Right kidney (tissue), 1 donor: ENCODE data around the gene RASSF3.
"Not testable (repeated sequence)": the region's sequence is repeated elsewhere in the genome, so short reads cannot be mapped to it uniquely, and the experiment has no call there.

ENCODE experiments used
- DNase-seq: peaks from one replicate; pipeline ENCODE4 v3.0.0-alpha.2; 2016

The RASSF3 gene

DNA sequence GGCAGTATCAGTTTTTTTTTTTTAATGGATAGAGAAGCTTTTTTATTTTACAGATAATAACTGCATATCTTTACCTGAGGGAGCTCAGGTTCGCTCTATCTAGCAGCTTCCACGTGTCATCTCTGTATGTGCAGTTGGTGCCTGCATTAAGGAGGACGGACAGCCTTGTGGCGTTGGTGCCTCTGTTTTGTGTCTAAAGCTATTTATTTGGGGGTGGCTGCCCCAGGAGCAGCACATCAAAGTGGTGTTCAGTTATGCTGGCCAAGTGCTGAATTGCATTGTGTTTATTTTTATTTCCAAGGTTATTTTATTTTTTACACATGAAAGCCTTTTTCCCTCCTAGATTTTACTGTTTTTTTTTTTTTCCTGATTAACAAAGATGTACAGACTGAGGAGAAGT, 59.7 kb downstream of the RASSF3 start:
- DNase-seq: no peak

DNA sequence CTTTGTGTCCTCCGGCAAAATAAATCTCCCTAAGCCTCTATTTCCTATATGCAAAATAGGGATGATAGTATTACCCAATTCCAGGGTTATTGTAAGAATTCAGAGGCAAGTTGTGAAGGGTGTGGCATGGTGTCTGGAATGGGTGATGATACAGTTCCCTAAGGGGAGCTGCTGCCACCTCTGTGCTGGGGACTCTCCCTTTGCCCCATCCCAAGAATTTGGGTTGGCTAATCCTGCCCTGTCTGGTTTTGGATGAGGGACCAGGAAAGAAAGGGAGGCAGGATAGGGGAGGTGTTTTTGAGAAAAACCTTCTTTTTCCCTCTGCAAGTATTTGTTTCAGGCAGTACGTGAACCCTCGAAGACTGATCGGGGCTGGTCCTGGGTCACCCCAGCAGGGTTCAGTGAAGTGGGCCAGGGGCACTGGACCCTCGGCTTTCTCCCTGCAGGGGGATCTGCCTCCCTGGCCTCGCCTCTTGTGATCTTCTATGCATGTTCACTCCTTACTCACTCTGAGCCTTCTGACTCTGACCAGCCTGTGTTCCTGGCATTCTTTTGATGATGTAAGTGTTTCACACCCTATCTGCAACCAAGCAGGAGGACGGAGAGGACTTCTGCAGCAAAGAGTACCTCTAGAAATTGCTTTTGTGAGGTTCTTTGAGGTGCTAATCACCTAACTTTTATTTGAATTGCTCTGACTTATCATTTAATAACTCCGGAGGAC, 60.8 kb downstream of the RASSF3 start:
- DNase-seq: no peak

DNA sequence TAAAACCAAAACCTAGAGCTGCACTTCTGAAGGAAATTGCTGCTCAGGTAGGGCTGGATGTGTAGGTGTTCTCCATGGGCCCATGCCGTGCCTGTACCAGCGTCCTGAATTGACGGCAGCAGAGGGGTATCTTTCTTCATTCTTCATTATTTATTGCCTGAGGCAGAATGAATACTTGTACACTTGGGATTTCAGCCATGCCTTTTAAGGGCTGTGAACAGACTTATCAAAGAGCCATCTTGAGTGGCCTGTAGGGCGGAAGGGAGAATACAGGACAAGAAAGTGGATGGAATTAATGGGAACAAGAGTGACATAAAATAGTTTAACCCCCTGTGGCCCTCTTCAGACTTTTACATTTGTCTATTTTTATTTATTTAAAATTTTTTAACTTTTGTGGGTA, 61.4 kb downstream of the RASSF3 start:
- DNase-seq: no peak

DNA sequence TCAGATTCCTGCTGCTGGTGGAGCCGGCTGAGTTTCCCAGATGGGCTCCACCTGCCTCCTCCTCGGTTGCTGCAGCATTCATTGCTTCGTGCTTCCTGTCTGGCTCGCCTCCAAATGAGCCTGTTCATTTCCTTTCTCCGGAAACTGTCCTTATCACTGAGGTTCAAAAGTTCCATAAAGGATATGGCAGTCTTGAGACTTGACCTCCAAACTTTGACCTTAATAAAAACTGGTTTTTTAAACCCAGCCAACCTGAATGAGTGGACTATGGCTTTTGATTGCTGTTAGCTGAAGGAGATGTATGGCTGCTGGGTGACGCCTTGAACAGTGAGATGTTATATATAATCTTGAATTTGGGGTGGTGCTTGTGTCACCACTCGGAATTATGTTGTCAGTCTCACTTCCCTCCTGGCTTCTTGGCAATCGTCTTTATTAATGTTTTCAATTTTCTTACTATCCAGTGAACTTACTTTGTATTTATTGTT, 62.7 kb downstream of the RASSF3 start:
- no peak for DNase-seq

DNA sequence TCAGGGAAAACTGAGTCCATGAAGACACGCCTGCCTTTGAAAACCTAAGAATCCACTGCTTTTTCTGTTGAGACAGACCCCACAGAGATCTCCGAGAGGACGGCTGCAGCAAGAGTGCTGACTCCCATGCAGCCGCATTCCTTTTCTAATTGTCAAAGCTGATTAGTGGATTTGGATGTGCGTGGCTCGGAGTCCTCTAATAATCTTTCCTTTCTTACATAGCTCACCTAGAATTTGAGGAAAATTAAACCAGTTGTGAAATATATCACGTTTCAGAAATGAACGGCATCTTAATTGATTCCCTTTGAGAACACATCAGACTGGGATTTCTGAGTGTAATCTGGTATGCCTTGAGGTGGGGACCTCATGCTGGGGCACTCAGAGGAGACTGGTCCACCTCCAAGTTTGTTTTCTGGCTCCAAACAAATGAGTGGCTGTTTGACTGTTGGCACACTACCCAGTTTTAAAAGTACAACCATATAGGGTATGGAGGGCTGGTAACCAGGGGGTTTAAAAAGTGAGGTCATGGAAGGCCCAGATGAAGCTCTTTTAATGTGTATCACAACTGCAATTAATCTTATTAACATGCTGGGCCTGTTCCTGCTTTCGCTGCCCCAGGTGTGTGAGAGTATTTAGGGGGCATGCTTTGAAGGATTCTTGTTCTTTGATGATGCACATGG, 63.3 kb downstream of the RASSF3 start:
- no peak for DNase-seq

DNA sequence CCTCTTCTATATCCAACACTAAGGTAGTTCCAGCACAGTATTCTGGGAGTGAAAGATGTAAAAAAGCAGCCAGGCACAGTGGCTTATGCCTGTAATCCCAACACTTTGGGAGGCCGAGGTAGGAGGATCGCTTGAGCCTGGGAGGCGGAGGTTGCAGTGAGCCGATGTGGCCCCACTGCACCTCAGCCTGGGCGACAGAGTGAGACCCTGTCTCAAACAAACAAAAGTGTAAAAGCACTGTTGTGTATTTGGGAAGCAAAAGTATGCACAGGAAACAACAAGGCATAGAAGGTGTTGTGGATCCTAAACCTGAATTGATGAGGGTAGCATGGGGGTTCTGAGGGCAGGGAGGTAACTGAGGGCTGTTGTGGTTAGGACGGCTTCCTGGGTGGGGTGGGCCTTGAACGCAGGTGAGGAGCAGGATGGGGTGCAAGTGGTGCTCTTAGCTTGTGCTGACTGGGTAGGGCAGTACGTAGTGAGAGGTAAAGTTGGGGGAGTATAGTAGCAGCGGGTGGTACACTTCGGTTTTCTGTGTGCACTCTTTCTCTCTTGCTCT, 64.2 kb downstream of the RASSF3 start:
- DNase-seq: no peak

DNA sequence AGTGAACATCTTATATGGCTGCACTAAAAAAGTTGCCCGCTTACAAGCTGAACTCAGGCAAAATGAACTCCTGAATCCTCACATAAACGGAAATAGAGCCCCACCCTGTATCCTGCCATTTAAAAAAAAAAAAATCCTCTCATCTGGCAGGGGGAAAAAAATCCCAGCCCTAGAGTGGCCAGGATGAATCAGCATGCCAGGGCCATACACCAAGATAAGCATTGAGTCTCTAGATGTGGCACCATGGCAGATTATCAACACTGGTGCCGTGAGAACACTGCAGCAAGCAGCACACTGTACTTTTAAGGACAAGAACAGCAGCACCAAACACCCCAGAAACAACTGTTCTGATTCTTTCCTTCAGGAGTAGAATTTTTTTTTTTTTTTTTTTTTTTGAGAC, 65.5 kb downstream of the RASSF3 start:
- DNase-seq: no peak

DNA sequence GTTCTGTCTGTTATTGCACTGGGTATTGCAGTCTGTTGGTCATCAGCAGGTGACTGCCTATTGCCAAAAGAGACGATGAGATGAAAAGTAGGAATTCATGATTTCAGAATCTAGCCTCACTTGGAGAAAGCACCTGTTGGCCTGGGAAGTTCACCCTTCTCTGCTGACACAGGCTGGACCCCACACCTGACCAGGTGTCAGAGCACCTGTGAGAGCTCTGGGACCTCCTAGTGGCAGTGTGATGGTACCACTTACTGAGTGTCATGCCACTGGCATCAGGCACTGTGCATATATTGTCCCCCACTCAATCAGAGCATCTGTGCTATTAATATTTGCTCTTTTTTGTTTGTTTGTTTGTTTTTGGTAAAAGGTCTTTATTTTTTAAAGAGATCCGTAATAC, 68.0 kb downstream of the RASSF3 start:
- DNase-seq: no peak

DNA sequence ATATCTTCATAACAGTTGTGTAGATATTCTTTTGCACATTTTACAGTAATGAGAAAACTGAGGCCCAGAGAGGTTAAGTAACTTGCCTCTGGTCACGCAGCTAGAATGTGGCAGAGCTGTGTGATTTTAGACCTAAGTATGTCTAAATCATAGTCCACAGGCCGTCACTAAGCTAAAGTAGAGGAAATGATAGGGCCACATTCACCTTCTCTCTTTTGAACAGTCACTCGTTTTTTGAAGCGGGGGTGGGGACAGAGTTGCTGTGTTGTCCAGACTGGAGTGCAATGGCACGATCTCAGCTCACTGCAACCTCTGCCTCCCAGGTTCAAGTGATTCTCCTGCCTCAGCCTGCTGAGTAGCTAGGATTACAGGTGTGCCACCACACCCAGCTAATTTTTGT, 68.5 kb downstream of the RASSF3 start:
- DNase-seq: no peak

DNA sequence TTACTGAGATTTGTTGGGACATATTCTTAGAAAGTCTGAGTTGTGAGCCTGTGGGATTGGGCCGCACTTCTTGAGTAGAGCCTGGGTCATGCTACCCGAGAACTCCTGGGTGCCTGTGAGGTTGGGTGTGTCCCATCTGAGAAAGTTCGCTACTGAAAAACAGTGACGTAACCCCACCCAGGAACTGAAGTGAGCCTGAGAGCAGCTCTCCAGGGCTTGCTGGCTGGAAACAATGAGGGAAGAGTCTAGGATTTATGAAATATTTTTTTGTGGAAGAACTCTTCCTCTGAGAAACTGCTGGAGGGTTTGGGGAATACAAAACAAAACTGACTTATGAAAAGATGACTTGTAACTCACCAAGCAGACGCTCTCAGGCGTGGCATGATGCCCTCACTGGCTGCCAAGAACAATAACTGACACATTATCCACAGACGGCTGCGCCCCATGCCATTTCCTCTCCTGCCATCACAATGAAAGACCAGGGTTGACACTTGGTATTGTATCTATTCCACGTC, 69.2 kb downstream of the RASSF3 start:
- no peak for DNase-seq

DNA sequence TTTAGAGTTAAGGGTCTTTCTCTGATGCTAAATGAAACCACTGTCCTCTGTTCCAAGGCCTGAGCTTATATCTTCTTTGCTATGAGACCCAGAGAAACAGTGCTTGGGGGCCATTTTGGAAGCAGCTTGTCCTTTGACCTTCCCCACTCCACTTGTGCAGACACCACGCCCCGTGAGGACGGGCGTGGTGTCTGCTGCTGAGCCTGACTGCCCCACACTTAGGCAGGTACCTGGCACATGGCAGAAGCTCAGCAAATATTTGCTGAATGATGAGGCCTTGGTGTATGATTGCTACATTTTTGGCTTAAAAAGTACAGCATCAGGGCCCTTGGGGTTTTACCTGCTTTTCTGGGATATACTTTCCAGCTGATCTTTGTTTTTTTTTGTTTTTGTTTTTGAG, 69.9 kb downstream of the RASSF3 start:
- DNase-seq: no peak

DNA sequence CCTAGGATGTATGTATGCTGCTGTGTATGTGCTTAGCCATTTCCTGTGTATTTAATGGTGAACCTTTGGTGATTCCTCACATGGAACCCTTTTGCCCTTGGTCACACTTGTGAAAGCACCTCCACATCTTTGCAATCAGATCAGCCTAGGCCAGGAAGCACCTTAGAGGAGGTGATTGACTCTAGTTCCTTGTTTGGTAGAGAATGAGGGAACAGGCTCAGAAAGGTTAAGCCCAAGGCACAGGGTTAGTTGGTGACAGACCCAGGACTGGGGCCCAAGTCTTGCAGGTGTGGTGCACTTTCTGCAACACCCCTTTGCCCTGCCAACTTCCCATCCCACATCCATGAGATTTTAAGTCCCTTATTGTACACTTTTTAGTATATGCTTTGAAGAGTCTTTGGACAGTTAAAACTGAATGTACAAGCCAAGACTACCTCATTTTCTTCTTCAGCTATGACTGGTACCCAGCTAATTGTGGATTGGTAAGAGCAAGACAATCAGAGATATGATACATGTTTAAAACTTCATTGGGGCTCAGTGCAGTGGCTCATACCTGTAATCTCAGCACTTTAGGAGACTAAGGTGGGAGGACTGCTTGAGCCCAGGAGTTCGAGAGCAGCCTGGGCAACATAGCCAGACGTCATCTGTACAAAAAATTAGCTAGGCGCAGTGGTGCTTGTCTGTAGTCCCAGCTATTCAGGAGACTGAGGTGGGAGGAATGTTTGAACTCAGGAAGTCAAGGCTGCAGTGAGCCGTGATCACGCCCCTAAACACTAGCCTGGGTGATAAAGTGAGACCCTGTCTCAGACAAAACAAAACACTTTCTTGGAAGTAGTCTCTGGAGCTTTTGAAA, 71.1 kb downstream of the RASSF3 start:
- no peak for DNase-seq

DNA sequence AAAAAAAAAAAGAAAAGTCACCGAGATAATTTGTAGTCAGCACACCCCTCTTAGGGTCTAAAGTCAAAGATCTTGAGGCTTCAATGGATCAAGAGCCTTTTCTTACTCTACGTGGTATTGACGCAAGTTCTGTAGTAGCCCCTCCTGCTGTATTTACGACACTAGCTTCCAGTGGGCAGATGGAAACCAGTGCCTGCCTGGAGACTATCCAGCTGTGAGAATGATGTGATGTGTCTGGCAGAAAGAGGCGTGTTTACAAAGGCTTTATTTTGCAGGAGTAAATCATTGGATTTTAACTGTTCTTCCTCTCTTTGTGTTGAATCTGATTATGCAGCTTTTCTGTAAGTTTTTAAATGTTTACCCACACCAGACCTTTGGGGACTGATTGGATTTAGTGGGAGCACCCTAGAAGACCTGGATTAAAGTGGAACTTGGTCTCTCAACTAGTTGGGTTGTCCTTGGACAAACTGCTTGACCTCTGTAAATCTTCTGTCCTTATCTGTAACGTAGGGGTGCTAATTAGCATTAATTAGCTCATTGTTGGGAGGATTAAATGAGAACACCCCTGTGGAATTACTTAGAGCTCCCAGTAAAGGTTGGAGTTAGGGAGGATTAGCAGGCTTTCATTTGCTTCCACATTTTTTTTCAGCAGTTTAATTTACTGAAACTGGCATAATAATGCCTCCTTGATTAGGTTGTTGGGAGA, 72.4 kb downstream of the RASSF3 start:
- DNase-seq: no peak

DNA sequence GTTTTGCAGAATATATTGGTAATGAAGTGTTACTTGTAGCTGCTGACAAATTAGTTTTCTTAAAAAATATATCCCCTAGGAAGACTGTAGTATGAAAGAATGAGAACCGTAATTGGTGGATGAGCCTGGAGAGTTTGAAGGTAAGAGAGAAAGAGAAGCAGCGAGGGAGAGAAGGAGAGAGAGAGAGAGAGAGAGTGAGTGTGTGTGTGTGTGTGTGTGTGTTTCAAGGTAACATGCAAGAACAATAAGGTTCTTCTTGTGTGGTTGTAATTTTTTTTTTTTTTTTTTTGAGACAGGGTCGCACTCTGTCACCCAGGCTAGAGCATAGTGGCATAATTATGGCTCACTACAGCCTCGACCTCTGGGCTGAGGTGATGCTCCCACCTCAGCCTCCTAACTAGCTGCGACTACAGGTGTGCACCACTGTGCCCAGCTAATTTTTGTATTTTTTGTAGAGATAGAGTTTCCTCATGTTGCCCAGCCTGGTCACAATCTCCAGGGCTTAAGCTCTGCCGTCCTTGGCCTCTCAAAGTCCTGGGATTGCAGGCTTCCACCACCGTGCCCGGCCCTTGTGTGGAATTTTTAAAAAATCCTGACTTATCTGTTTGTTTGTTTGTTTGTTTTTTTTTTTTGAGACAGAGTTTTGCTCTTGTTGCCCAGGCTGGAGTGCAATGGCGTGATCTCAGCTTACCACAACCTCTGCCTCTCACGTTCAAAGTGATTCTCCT, 73.7 kb downstream of the RASSF3 start:
- no peak for DNase-seq

DNA sequence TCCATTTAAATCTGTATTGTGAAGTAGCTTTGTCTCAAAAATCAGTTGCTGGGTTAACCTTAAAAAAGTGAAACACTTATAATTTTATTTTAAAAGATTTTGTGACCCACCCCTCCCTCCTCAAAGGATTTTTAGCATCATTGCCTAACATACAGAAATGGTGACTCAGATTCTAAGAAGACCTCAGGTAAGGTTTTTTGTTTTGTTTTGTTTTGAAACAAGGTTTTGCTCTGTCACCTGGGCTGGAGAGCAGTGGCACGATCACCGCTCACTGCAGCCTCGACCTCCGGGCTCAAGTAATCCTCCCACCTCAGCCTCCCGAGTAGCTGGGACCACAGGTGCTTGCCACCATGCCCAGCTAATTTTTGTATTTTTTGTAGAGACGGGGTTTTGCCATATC, 74.8 kb downstream of the RASSF3 start:
- no peak for DNase-seq

DNA sequence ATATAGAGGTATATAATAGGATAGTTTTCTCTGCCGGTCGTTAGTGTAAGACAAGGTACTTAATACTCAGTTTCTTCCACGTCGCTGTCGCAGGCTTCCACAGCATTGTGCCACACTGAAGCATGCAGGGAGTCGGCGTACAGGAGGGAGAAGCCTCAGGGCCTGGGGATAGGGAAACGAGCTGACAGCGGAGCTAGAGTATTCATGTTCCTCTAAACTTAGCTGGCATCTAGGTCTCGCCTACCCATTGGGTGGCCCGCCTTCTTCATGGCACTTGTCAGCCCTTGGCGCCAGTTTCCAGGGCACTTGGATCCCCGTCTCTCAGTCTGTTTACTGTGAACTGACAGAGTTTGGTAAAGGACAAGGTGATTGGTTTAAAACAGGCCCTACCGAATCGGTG, 75.3 kb downstream of the RASSF3 start:
- DNase-seq: no peak

DNA sequence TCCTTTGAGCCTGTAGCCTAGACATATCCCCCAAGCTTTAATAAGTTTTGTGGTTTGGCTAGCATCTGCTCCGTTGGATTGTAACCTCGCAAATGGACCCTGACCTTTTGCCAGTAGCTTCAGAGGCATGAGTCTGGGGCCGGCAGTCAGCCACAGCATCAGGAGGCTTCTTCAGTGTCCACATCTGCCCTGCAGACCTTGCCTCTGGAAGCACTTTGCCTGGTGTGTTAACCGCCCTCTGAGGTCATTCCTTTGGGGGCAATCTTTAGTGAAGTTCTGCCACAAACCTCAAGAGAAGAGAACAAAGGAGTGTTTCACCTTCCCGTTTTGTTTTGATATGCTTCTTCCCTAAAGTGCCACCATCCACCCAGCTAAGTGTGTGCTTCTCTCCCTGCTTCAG, 77.5 kb downstream of the RASSF3 start:
- DNase-seq: no peak

DNA sequence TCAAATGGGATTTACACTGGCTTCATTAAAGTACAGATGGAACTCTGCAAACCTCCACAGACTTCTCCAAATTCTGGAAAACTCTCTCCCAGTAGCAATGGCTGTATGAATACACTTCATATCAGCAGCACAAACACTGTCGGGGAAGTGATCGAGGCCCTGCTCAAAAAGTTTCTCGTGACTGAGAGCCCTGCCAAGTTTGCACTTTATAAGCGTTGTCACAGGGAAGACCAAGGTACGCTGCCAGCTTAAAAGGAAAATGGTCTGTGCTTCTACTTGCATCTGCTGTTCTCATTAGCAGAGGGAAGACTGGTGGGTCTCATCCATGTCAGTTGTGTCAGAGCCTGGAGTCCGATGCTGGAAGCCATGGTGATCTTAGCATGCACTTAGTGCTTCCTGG, 77.9 kb downstream of the RASSF3 start:
- DNase-seq: no peak

DNA sequence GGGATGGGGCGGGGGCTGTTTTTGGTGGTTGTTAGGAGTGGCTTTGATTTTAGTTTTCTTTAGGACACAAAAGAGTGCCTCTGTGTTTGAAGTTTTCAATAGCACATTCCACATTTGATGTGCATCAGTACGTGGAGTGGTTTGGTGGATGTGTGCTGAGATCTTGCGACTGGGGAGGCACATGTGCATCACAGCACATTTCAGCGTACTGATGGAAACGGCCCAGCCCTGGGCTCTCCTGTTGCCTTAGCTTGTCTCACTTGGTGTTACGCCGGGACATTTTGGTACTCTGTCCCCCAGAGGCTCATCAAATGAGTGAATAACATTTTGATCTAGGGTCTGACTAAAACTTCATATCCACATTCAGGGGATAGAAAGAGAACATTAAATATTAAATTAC, 78.4 kb downstream of the RASSF3 start:
- no peak for DNase-seq

DNA sequence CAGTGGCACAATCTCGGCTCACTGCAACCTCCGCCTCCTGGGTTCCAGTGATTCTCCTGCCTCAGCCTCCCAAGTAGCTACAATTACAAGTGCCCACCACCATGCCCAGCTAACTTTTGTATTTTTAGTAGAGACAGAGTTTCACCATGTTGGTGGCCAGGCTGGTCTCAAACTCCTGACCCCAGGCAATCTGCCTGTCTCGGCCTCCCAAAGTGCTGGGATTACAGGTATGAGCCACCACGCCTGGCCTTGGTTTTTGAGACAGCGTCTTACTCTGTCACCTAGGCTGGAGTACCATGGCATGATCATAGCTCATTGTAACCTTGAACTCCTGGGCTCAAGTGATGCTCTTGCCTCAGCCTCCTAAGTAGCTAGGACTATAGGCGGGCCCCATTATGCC, 79.9 kb downstream of the RASSF3 start:
- DNase-seq: not testable (repeated sequence)

DNA sequence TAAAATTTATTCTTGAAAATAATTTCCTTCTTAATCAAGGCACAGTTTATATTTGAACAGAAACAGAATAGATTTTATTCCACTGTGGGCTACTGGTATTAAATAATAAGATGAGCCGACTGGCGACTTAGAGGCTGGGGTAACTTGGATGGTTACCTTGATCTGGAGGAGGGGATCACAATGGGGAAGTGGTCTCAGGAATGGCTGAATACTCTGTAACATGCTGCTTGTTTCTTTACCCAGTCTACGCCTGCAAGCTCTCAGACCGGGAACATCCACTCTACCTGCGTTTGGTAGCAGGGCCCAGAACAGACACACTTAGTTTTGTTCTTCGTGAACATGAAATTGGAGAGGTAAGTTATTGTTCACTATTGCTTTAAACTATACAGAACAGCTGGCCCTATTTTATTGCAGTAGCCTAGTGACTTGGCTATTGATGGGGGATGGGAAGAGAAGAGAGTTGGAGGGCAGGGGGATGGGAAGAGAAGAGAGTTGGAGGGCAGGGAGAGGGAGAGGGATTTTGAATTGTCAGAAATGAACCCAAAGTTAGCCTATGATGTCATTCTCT, 81.0 kb downstream of the RASSF3 start:
- DNase-seq: peak; percentile 50
